Measurements from ENCODE around the gene ULK4.

- TF ChIP-seq CTCF (IDR thresholded peaks at IDR 0.05; ENCODE audit: control extremely low read depth in 1 of 3, insufficient read depth in 1 of 3, low read depth in 1 of 3, low read length in 3 of 3) (no peak), CTBP2 (IDR thresholded peaks at IDR 0.05; ENCODE audit: borderline replicate concordance, insufficient read depth, insufficient read length, low read length) (no peak), EZH2 (IDR thresholded peaks at IDR 0.05; ENCODE audit: low read depth, low read length, severe bottlenecking) (no peak), CBX8 (IDR thresholded peaks at IDR 0.05; ENCODE audit: borderline replicate concordance, low read depth, low read length) (no peak), POLR2A (IDR thresholded peaks at IDR 0.05; ENCODE audit: control extremely low read depth in 1 of 2, low read depth in 2 of 2, low read length in 2 of 2) (no peak), ZNF274 (IDR thresholded peaks at IDR 0.05; ENCODE audit: borderline replicate concordance, extremely low read depth, low read length) (no peak), BCL11A (IDR thresholded peaks at IDR 0.05; ENCODE audit: low read depth in 2 of 2, low read length in 2 of 2) (no peak), EP300 (IDR thresholded peaks at IDR 0.05; ENCODE audit: borderline replicate concordance in 1 of 2, low read depth in 2 of 2, low read length in 2 of 2) (no peak), POLR2AphosphoS5 (IDR thresholded peaks at IDR 0.05; ENCODE audit: low read depth, low read length) (no peak), BRCA1 (IDR thresholded peaks at IDR 0.05; ENCODE audit: low read depth, low read length) (no peak), SRF (IDR thresholded peaks at IDR 0.05; ENCODE audit: low read depth, low read length) (no peak)
Observed at GRCh38 chr3:41649129-41649739, 312.7 kb downstream of the ULK4 start.

Data from H1 (cell line).